Immature natural killer cell (primary cell): ENCODE measurements around the gene ZNF277. TPM values are rescaled to one million over a fixed set of nuclear protein-coding genes. Genes with fewer than 3 reads are reported as not detected.

Experiments
- DNase-seq, 3 donors: peaks; one replicate each; pipeline ENCODE4 v3.0.0; 2022; ENCODE audit warnings: mixed read lengths in 1 of 3
- H3K27ac Mint-ChIP-seq, 6 donors: one replicate each; pipeline ENCODE4 v1.8.0; 2020; ENCODE audit warnings: mixed read lengths in 6 of 6, mild to moderate bottlenecking in 5 of 6, inconsistent platforms in 4 of 6, moderate library complexity in 3 of 6
- H3K27me3 Mint-ChIP-seq, 3 donors: one replicate each; pipeline ENCODE4 v1.8.0; 2020 to 2021; ENCODE audit warnings: low read depth in 3 of 3, mild to moderate bottlenecking in 3 of 3, mixed read lengths in 3 of 3, moderate library complexity in 3 of 3, inconsistent platforms in 1 of 3
- H3K36me3 Mint-ChIP-seq, 3 donors: one replicate each; pipeline ENCODE4 v1.8.0; 2020; ENCODE audit warnings: mixed read lengths in 3 of 3, inconsistent platforms in 2 of 3, mild to moderate bottlenecking in 2 of 3
- H3K4me1 Mint-ChIP-seq, 2 donors: one replicate each; pipeline ENCODE4 v1.8.0; 2020; ENCODE audit warnings: inconsistent platforms in 2 of 2, mild to moderate bottlenecking in 2 of 2, mixed read lengths in 2 of 2, moderate library complexity in 1 of 2
- H3K4me3 Mint-ChIP-seq, 5 donors: one replicate each; pipeline ENCODE4 v1.8.0; 2020; ENCODE audit warnings: mild to moderate bottlenecking in 5 of 5, mixed read lengths in 5 of 5, inconsistent platforms in 3 of 5, moderate library complexity in 3 of 5
- H3K9me3 Mint-ChIP-seq, 6 donors: one replicate each; pipeline ENCODE4 v1.8.0; 2020; ENCODE audit warnings: mild to moderate bottlenecking in 6 of 6, mixed read lengths in 6 of 6, inconsistent platforms in 4 of 6, moderate library complexity in 3 of 6
- polyA plus RNA-seq, 3 donors: library from polyadenylated mRNA; unstranded; fragments of 300-500 nt; fragmentation: Illumina TruSeq; gene quantifications; one replicate each; pipeline ENCODE4 v1.2.3, GENCODE V29; 2021

Gene ZNF277
- polyA plus RNA-seq, 3 donors from 2014 or later = 8.3 to 17.7 (median 15.5) TPM

- DNase-seq = no peak
Measured at GRCh38 chr7:112257073-112257472, 50.6 kb downstream of the ZNF277 start.

GRCh38 chr7:112260911-112261310, 54.4 kb downstream of the ZNF277 start:
- Mint-ChIP-seq H3K27ac (peak overlapping the region in 1 of 6 donors; percentile 1), H3K36me3 (peaks cover 0 to 4% (median 0%) of the 10 kb centered on the region in 3 donors), H3K4me1 (peaks cover 24 to 59% of the 10 kb centered on the region in 2 donors), H3K4me3 (no peak overlapping the region), H3K9me3 (no peaks in the 10 kb centered on the region), H3K27me3 (no peaks in the 10 kb centered on the region)
- DNase-seq = no peak

More at GRCh38 chr7:112257073-112257472, 50.6 kb downstream of the ZNF277 start:
- Mint-ChIP-seq H3K27ac (no peak overlapping the region), H3K36me3 (no peaks in the 10 kb centered on the region), H3K4me3 (no peak overlapping the region), H3K4me1 (peaks cover 27 to 67% of the 10 kb centered on the region in 2 donors), H3K27me3 (no peaks in the 10 kb centered on the region), H3K9me3 (no peaks in the 10 kb centered on the region)

- no peak overlapping the region for H3K27ac Mint-ChIP-seq
- DNase-seq = no peak
- peaks cover 34 to 68% of the 10 kb centered on the region in 2 donors for H3K4me1 Mint-ChIP-seq
- no peak overlapping the region for H3K4me3 Mint-ChIP-seq
- peaks cover 0 to 4% (median 0%) of the 10 kb centered on the region in 3 donors for H3K36me3 Mint-ChIP-seq
- H3K9me3 Mint-ChIP-seq = no peaks in the 10 kb centered on the region
- no peaks in the 10 kb centered on the region for H3K27me3 Mint-ChIP-seq
Measured at GRCh38 chr7:112262036-112262435, 55.5 kb downstream of the ZNF277 start.

GRCh38 chr7:112262855-112263487, 56.5 kb downstream of the ZNF277 start:
- no peak for DNase-seq
- Mint-ChIP-seq H3K36me3 (peaks cover 0 to 4% (median 0%) of the 10 kb centered on the region in 3 donors), H3K9me3 (no peaks in the 10 kb centered on the region), H3K4me3 (no peak overlapping the region), H3K27me3 (no peaks in the 10 kb centered on the region), H3K27ac (no peak overlapping the region), H3K4me1 (peaks cover 41 to 78% of the 10 kb centered on the region in 2 donors)

GRCh38 chr7:112263519-112263918, 57.0 kb downstream of the ZNF277 start:
- peaks cover 41 to 81% of the 10 kb centered on the region in 2 donors for H3K4me1 Mint-ChIP-seq
- no peaks in the 10 kb centered on the region for H3K9me3 Mint-ChIP-seq
- H3K27me3 Mint-ChIP-seq = no peaks in the 10 kb centered on the region

GRCh38 chr7:112266141-112266540, 59.6 kb downstream of the ZNF277 start:
- Mint-ChIP-seq H3K4me3 (no peak overlapping the region), H3K27ac (no peak overlapping the region), H3K36me3 (peaks cover 0 to 4% (median 0%) of the 10 kb centered on the region in 3 donors), H3K9me3 (no peaks in the 10 kb centered on the region), H3K4me1 (peaks cover 40 to 62% of the 10 kb centered on the region in 2 donors), H3K27me3 (no peaks in the 10 kb centered on the region)
- no peak for DNase-seq

More at GRCh38 chr7:112263519-112263918, 57.0 kb downstream of the ZNF277 start:
- peaks cover 0 to 4% (median 0%) of the 10 kb centered on the region in 3 donors for H3K36me3 Mint-ChIP-seq
- H3K4me3 Mint-ChIP-seq = no peak overlapping the region
- no peak for DNase-seq
- no peak overlapping the region for H3K27ac Mint-ChIP-seq

- no peak for DNase-seq
- peak overlapping the region in 3 of 5 donors; percentile 43 to 50 (median 49) for H3K4me3 Mint-ChIP-seq
- H3K27ac Mint-ChIP-seq = no peak overlapping the region
- H3K9me3 Mint-ChIP-seq = no peaks in the 10 kb centered on the region
- H3K36me3 Mint-ChIP-seq = peaks cover 0 to 4% (median 0%) of the 10 kb centered on the region in 3 donors
- H3K27me3 Mint-ChIP-seq = no peaks in the 10 kb centered on the region
- H3K4me1 Mint-ChIP-seq = peaks cover 40 to 56% of the 10 kb centered on the region in 2 donors
Measured at GRCh38 chr7:112266595-112267270, 60.2 kb downstream of the ZNF277 start.

GRCh38 chr7:112267944-112268691, 61.6 kb downstream of the ZNF277 start:
- DNase-seq = no peak
- no peaks in the 10 kb centered on the region for H3K27me3 Mint-ChIP-seq
- peaks cover 40 to 53% of the 10 kb centered on the region in 2 donors for H3K4me1 Mint-ChIP-seq
- peaks cover 0 to under 1% (median 0%) of the 10 kb centered on the region in 6 donors for H3K9me3 Mint-ChIP-seq
- H3K4me3 Mint-ChIP-seq = no peak overlapping the region
- H3K36me3 Mint-ChIP-seq = peaks cover 0 to 4% (median under 1%) of the 10 kb centered on the region in 3 donors
- H3K27ac Mint-ChIP-seq = no peak overlapping the region

- Mint-ChIP-seq H3K36me3 (peaks cover 0 to 7% (median 0%) of the 10 kb centered on the region in 3 donors), H3K4me1 (peaks cover 30 to 35% of the 10 kb centered on the region in 2 donors), H3K4me3 (no peak overlapping the region), H3K27ac (no peak overlapping the region), H3K9me3 (peaks cover 0 to 5% (median 0%) of the 10 kb centered on the region in 6 donors), H3K27me3 (peaks cover 0 to under 1% (median 0%) of the 10 kb centered on the region in 3 donors)
- DNase-seq = no peak
Measured at GRCh38 chr7:112271162-112271561, 64.7 kb downstream of the ZNF277 start.

- peaks cover 0 to 5% (median 0%) of the 10 kb centered on the region in 6 donors for H3K9me3 Mint-ChIP-seq
- peaks cover 0 to 7% (median 0%) of the 10 kb centered on the region in 3 donors for H3K36me3 Mint-ChIP-seq
- peaks cover 0 to 2% (median 0%) of the 10 kb centered on the region in 3 donors for H3K27me3 Mint-ChIP-seq
- peak overlapping the region in 3 of 6 donors; percentile 46 to 79 (median 58) for H3K27ac Mint-ChIP-seq
- DNase-seq = no peak
- peak overlapping the region in 1 of 5 donors; percentile 20 for H3K4me3 Mint-ChIP-seq
- peaks cover 14 to 20% of the 10 kb centered on the region in 2 donors for H3K4me1 Mint-ChIP-seq
Measured at GRCh38 chr7:112272921-112273561, 66.5 kb downstream of the ZNF277 start.

- H3K27ac Mint-ChIP-seq = no peak overlapping the region
- H3K9me3 Mint-ChIP-seq = no peaks in the 10 kb centered on the region
Measured at GRCh38 chr7:112279042-112279441, 72.5 kb downstream of the ZNF277 start.

GRCh38 chr7:112280267-112280666, 73.8 kb downstream of the ZNF277 start:
- H3K36me3 Mint-ChIP-seq = no peaks in the 10 kb centered on the region
- no peak for DNase-seq
- no peaks in the 10 kb centered on the region for H3K9me3 Mint-ChIP-seq
- peaks cover 0 to 3% (median 0%) of the 10 kb centered on the region in 3 donors for H3K27me3 Mint-ChIP-seq
- H3K27ac Mint-ChIP-seq = peak overlapping the region in 1 of 6 donors; percentile 16
- peaks cover 14 to 46% of the 10 kb centered on the region in 2 donors for H3K4me1 Mint-ChIP-seq
- no peak overlapping the region for H3K4me3 Mint-ChIP-seq

More at GRCh38 chr7:112279042-112279441, 72.5 kb downstream of the ZNF277 start:
- Mint-ChIP-seq H3K36me3 (no peaks in the 10 kb centered on the region), H3K27me3 (peaks cover 0 to 2% (median 0%) of the 10 kb centered on the region in 3 donors), H3K4me3 (no peak overlapping the region), H3K4me1 (peaks cover 12 to 36% of the 10 kb centered on the region in 2 donors)
- DNase-seq = no peak
